IgD-negative memory B cell (primary cell): ENCODE data around the gene ZNF20. TPM values are rescaled to one million over a fixed set of nuclear protein-coding genes. Genes with fewer than 3 reads are reported as not detected.
"Not testable (repeated sequence)": the region's sequence is repeated elsewhere in the genome, so short reads cannot be mapped to it uniquely, and the experiment has no call there.

Source experiments
- H3K27ac Mint-ChIP-seq, 3 donors: one replicate each; pipeline ENCODE4 v1.8.0; 2020 to 2022; ENCODE audit warnings: mild to moderate bottlenecking in 3 of 3, mixed read lengths in 3 of 3, moderate library complexity in 1 of 3
- H3K27me3 Mint-ChIP-seq: one replicate; pipeline ENCODE4 v1.8.0; 2021; ENCODE audit warnings: mixed read lengths
- H3K36me3 Mint-ChIP-seq: one replicate; pipeline ENCODE4 v1.8.0; 2020; ENCODE audit warnings: mild to moderate bottlenecking, mixed read lengths
- H3K4me1 Mint-ChIP-seq, 3 donors: one replicate each; pipeline ENCODE4 v1.8.0; 2020 to 2022; ENCODE audit warnings: mixed read lengths in 3 of 3, mild to moderate bottlenecking in 1 of 3
- H3K4me3 Mint-ChIP-seq, 4 donors: one replicate each; pipeline ENCODE4 v1.8.0; 2020 to 2022; ENCODE audit warnings: mild to moderate bottlenecking in 4 of 4, mixed read lengths in 4 of 4, moderate library complexity in 3 of 4
- H3K9me3 Mint-ChIP-seq, 3 donors: one replicate each; pipeline ENCODE4 v1.8.0; 2020 to 2021; ENCODE audit warnings: mixed read lengths in 3 of 3, mild to moderate bottlenecking in 1 of 3
- polyA plus RNA-seq: library from polyadenylated mRNA; unstranded; fragments of 300-500 nt; fragmentation: Illumina TruSeq; gene quantifications from one replicate; pipeline ENCODE4 v1.2.3, GENCODE V29; 2021

Gene ZNF20
- polyA plus RNA-seq, 1 donor from 2014 or later, result 1.9 TPM

- H3K27me3 Mint-ChIP-seq, result peaks cover 8% of the 10 kb centered on the region
- H3K27ac Mint-ChIP-seq, result peak overlapping the region in 1 of 3 donors; percentile 71
- peaks cover 5 to 15% (median 8%) of the 10 kb centered on the region in 3 donors for H3K4me1 Mint-ChIP-seq
- H3K4me3 Mint-ChIP-seq, result peak overlapping the region; percentile 73 to 94 (median 84)
- H3K9me3 Mint-ChIP-seq, result peaks cover 0 to 8% (median 2%) of the 10 kb centered on the region in 3 donors
- peaks cover 11% of the 10 kb centered on the region for H3K36me3 Mint-ChIP-seq
These were observed 47.9 kb downstream of the ZNF20 start for GRCh38 chr19:12092065-12092867.

DNA sequence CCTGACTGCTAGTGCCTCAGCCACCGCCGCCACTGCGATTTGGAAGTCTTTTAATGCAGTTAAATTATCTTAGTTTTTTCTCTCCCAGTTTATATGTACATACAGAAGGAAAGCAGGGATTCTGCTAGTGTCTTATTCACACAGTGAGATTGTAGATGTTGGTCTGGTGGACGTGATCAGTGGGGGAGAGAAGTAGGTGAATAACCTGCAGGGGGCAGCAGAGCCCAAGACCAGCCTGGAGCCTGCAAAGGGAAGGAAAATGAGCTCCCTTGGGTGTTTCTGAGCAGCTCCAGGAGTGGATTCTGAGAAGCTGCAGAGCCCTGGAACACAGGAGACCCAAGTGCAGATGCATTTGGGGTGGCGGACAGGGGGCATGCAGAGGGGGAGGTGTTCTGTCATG, 49.3 kb downstream of the ZNF20 start:
- Mint-ChIP-seq H3K27me3 (peaks cover 8% of the 10 kb centered on the region), H3K27ac (no peak overlapping the region), H3K9me3 (peaks cover 0 to 6% (median 2%) of the 10 kb centered on the region in 3 donors), H3K4me3 (peak overlapping the region in 2 of 4 donors; percentile 78 to 91), H3K36me3 (peaks cover 11% of the 10 kb centered on the region), H3K4me1 (peaks cover 5 to 15% (median 8%) of the 10 kb centered on the region in 3 donors)

GRCh38 chr19:12085074-12085818, 54.9 kb downstream of the ZNF20 start:
- Mint-ChIP-seq H3K36me3 (peaks cover 3% of the 10 kb centered on the region), H3K27ac (no peak overlapping the region), H3K4me3 (no peak overlapping the region), H3K4me1 (no peaks in the 10 kb centered on the region), H3K27me3 (no peaks in the 10 kb centered on the region), H3K9me3 (peaks cover 2 to 14% (median 9%) of the 10 kb centered on the region in 3 donors)

DNA sequence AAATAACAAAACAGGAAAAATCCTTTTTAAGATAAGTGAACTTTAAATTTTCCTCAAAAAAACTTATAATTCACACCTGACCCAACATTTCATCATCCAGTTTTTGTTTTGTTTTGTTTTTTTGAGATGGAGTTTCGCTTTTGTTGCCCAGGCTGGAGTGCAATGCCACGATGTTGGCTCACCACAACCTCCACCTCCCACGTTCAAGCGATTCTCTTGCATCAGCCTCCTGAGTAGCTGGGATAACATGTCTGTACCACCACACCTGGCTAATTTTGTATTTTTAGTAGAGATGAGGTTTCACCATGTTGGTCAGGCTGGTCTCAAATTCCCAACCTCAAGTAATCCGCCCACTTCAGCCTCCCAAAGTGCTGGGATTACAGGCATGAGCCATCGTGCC, 56.8 kb downstream of the ZNF20 start:
- H3K27ac Mint-ChIP-seq, H3K4me3 Mint-ChIP-seq, H3K4me1 Mint-ChIP-seq, H3K36me3 Mint-ChIP-seq, H3K27me3 Mint-ChIP-seq: not testable (repeated sequence)
- H3K9me3 Mint-ChIP-seq, result peaks cover 2 to 19% (median 9%) of the 10 kb centered on the region in 3 donors

Other genes starting within 250 kb of the ZNF20 start
- 3.9 TPM for gene ZNF700, start 215.2 kb downstream of the ZNF20 start, polyA plus RNA-seq
- gene ZNF763, start 175.3 kb downstream of the ZNF20 start, polyA plus RNA-seq, result 2.4 TPM
- gene ZNF433, start 104.7 kb downstream of the ZNF20 start, polyA plus RNA-seq, result 2.8 TPM
- not detected for gene ZNF878, start 87.4 kb downstream of the ZNF20 start, polyA plus RNA-seq
- gene ZNF844, start 75.6 kb downstream of the ZNF20 start, polyA plus RNA-seq, result 8.8 TPM
- 1.1 TPM for gene ZNF625, start 16.4 kb upstream of the ZNF20 start, polyA plus RNA-seq
- 21.9 TPM for gene ZNF136, start 22.7 kb upstream of the ZNF20 start, polyA plus RNA-seq
- gene ZNF44, start 154.5 kb upstream of the ZNF20 start, polyA plus RNA-seq, result 18.9 TPM
- 3.7 TPM for gene ZNF563, start 193.3 kb upstream of the ZNF20 start, polyA plus RNA-seq
- 2.3 TPM for gene ZNF442, start 225.3 kb upstream of the ZNF20 start, polyA plus RNA-seq